Mesenteric fat pad (tissue), 1 donor: Measurements from ENCODE around the gene GATA2. TPM values are rescaled to one million over a fixed set of nuclear protein-coding genes. Genes with fewer than 3 reads are reported as not detected.

Source experiments
- DNase-seq: peaks from one replicate; pipeline ENCODE4 v3.0.0-alpha.2; 2020; ENCODE audit warnings: low spot score
- total RNA-seq: library from RNA; stranded (reverse); fragmentation: NEBNext Ultra II Directional; extraction: Animal tissue kit (Norgen Biotek cat#: 25700); gene quantifications from one replicate; pipeline ENCODE4 v1.2.1, GENCODE V29; 2021
- donor health status: DM: yes; HTN: yes; CAD: no.

Gene GATA2
- total RNA-seq, 1 donor from 2014 or later = 15.4 TPM

GRCh38 chr3:128476659-128477058 lies 16.3 kb downstream of the GATA2 start:
- no peak for DNase-seq

- DNase-seq = no peak
Measured at GRCh38 chr3:128475355-128475754, 17.6 kb downstream of the GATA2 start.

GRCh38 chr3:128473737-128474136 lies 19.3 kb downstream of the GATA2 start:
- DNase-seq = no peak

GRCh38 chr3:128473180-128473519 lies 19.9 kb downstream of the GATA2 start:
- no peak for DNase-seq

- DNase-seq = no peak
Measured at GRCh38 chr3:128472449-128473179, 20.4 kb downstream of the GATA2 start.

GRCh38 chr3:128471720-128472119 lies 21.3 kb downstream of the GATA2 start:
- DNase-seq = no peak

GRCh38 chr3:128471110-128471509 lies 21.9 kb downstream of the GATA2 start:
- DNase-seq = no peak

- DNase-seq = no peak
Measured at GRCh38 chr3:128470134-128470899, 22.7 kb downstream of the GATA2 start.

- DNase-seq = no peak
Measured at GRCh38 chr3:128469556-128469955, 23.4 kb downstream of the GATA2 start.

GRCh38 chr3:128468791-128469527 lies 24.0 kb downstream of the GATA2 start:
- DNase-seq = no peak

- DNase-seq = no peak
Measured at GRCh38 chr3:128468285-128468790, 24.7 kb downstream of the GATA2 start.

- no peak for DNase-seq
Measured at GRCh38 chr3:128466840-128467541, 26.0 kb downstream of the GATA2 start, which contains the start of gene DNAJB8. DNAJB8 (minus strand) TSS chr3:128466890; CDS start chr3:128463245, 3,645 bp downstream.

- DNase-seq = no peak
Measured at GRCh38 chr3:128464702-128465101, 28.3 kb downstream of the GATA2 start.

- no peak for DNase-seq
Measured at GRCh38 chr3:128464188-128464587, 28.8 kb downstream of the GATA2 start.

GRCh38 chr3:128463771-128464170 lies 29.2 kb downstream of the GATA2 start:
- DNase-seq = no peak

GRCh38 chr3:128463354-128463753 lies 29.6 kb downstream of the GATA2 start:
- no peak for DNase-seq

GRCh38 chr3:128462931-128463330 lies 30.1 kb downstream of the GATA2 start:
- DNase-seq = no peak

- DNase-seq = no peak
Measured at GRCh38 chr3:128462341-128462910, 30.6 kb downstream of the GATA2 start.

GRCh38 chr3:128461731-128462130 lies 31.3 kb downstream of the GATA2 start:
- DNase-seq = no peak

GRCh38 chr3:128459461-128459820 lies 33.6 kb downstream of the GATA2 start:
- no peak for DNase-seq
